Activated CD8-positive, alpha-beta memory T cell treated with anti-CD3 and anti-CD28 coated beads, Interleukin-2, amount 50 U/mL, for 48 hours (primary cell): ENCODE data around the gene HDAC10.

Source experiments
- DNase-seq: peaks from one replicate; pipeline ENCODE4 v3.0.0-alpha.2; 2020

The HDAC10 gene

DNA sequence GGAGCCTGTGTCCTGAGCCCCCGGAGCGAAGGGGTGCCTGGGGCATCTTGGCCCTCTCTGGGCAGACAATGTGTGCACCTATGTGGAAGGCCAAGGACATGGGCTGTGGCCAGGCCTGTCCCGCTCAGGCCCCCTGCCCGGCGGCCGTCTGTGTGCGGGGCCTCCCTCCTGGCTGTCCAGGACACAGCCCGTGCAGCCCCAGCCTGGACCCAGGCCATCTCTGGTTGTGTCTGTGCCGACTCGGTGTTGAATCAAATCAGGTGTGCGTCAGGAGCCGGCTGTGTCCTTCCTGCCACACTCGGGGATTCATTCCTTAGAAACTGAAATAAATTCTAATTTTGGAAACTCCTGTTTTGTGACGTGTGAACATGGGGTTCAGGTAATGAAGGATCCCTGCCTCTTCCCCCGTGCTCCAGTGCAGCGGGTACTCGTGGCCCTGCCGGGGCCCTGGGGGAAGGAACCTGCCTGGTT, 51.8 kb downstream of the HDAC10 start:
- DNase-seq: no peak

DNA sequence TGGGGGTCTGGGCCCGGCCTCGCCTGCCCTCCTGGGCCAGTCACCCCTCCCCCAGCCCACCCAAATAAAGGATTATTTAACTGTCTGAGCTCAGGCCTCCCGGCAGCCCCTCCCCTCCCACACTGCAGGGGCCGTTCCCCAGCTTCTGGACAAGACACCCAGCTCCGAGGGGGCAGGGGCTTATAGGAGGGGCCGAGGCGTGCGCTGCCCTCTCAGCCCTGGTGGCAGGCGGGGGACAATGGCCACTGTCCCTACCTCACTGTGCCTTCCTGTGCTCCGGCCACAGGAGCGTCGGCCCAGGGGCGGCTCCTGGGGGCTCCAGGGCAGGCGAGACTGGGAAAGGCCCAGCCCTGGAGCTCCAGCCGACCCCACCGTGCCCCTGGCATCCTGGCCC, 52.4 kb downstream of the HDAC10 start:
- DNase-seq: no peak

DNA sequence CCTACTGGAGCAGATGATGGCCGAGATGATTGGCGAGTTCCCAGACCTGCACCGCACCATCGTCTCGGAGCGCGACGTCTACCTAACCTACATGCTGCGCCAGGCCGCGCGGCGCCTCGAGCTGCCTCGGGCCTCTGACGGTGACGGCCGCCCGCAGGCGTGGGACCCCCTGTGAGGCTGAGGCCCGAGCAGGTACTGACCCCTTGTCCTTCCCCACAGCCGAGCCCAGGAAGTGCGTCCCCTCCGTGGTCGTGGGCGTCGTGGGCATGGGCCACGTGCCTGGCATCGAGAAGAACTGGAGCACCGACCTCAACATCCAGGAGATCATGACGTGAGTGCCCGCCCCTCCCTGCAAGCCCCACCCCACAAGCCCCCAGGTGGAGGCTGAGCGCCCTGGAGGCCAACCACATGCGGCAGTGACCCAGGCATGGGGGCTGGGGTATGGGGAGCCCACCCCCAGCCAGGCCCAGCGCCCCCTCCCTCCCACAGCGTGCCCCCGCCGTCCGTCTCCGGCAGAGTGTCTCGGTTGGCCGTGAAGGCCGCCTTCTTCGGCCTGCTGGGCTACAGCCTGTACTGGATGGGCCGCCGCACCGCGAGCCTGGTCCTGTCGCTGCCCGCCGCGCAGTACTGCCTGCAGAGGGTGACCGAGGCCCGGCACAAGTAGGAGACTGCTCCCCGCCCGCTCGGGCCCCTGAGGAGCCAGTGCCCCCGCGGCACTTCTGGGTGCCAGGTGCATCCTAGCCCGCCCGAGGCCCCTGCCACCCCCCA, 53.0 kb downstream of the HDAC10 start:
- DNase-seq: no peak

DNA sequence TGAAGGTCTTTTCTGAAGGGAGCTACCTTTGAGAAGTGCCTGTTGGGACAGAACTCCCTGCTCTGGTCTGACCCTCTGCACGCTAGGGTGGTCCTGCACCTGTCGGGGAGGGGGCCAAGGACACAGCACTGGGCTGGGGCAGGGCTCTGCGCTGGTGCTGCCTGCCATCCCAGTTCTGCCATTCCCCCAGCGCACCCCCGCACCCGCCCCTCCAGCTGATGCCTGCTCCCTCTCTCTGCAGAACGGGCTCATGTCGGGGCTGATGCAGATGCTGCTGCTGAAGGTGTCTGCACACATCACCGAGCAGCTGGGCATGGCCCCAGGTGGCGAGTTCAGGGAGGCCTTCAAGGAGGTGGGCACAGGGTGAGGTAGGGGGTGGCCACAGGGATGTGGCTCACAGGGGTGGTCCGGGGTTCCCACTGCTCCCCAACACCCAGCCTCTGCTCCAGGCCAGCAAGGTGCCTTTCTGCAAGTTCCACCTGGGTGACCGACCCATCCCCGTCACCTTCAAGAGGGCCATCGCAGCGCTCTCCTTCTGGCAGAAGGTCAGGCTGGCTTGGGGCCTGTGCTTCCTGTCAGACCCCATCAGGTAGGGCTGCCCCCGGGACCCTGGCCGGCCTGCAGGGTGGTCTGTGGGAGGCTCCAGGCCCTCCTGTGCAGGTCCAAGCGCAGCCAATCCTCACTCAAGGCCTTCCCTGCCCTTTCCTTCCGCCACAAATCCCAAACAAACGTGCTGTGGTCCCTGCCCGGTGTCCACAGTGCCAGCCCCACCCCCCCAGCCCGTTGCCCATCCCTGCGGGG, 53.9 kb downstream of the HDAC10 start:
- DNase-seq: no peak

DNA sequence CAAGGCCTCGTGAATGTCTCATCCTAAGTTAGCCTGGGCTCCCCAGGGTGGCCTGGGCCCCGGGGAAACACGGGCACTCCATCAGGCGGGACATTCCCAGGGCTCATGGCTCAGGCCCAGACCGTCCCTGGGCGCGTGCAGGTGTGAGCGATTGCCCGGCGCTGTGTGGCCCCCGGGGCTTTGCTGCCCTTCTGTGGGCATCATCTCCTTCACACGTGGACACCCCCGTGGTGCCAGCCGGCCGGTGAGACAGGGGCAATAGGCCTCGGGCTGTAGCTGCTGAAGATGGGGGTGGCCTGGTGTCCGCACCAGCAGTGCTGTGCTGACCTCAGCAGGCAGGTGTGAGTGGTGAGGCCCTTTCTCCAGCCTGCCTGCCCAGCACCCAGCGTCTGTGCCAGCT, 54.8 kb downstream of the HDAC10 start:
- no peak for DNase-seq
